ENCODE results near the gene SORBS2. TPM values are rescaled to one million over a fixed set of nuclear protein-coding genes. Genes with fewer than 3 reads are reported as not detected.

Gene SORBS2
- total and polyA plus RNA-seq, 2 donors (not counting 1 experiment from before 2014, with no cell fraction given), result 0.25 to 0.89 TPM

GRCh38 chr4:185778307-185778706 is 33.7 kb downstream of the SORBS2 start:
- intact Hi-C loops (cut with micrococcal nuclease), result no loop called here
- ChIA-PET POLR2A (no interaction called here), CTCF (no interaction called here)
- peaks cover 0 to 5% (median 0%) of the 10 kb centered on the region in 3 donors for H3K9me3 ChIP-seq (ENCODE audit: control extremely low read depth in 1 of 3, control insufficient read depth in 2 of 3, insufficient read depth in 1 of 3, low read length in 2 of 3)
- DNase-seq (no peak), ATAC-seq (ENCODE audit: low read depth) (no peak)
- no peak overlapping the region for H3K27ac Mint-ChIP-seq
- no peaks in the 10 kb centered on the region for H3K9me3 Mint-ChIP-seq (ENCODE audit: insufficient read depth)
- no peak overlapping the region for H3K9ac ChIP-seq (ENCODE audit: low read length)
- no peaks in the 10 kb centered on the region for H3K4me1 Mint-ChIP-seq
- H3K27me3 ChIP-seq (replicated peaks in 1 of 4; ENCODE audit: control extremely low read depth in 1 of 4, control insufficient read depth in 3 of 4, insufficient read depth in 4 of 4, low read length in 3 of 4), result peaks cover 0 to 2% (median 0%) of the 10 kb centered on the region in 4 experiments
- H3K4me3 Mint-ChIP-seq, result no peak overlapping the region
- peaks cover 8% of the 10 kb centered on the region for H3K27me3 Mint-ChIP-seq
- no peak overlapping the region for H3K4me2 ChIP-seq (replicated peaks; ENCODE audit: low read depth, low read length, poor library complexity, severe bottlenecking)
- no peak overlapping the region for H3K4me3 ChIP-seq (ENCODE audit: control extremely low read depth in 1 of 5, extremely low read depth in 1 of 5, insufficient read depth in 1 of 5, low read depth in 2 of 5, low read length in 4 of 5)
- H3K4me1 ChIP-seq (ENCODE audit: control insufficient read depth in 2 of 2, insufficient read depth in 2 of 2, low read length in 2 of 2), result no peaks in the 10 kb centered on the region
- no peak overlapping the region for H2AFZ ChIP-seq (ENCODE audit: insufficient read depth, low read depth, low read length, poor library complexity, severe bottlenecking)
- H4K20me1 ChIP-seq (ENCODE audit: control insufficient read depth, insufficient read depth, low read length, poor library complexity, severe bottlenecking), result no peaks in the 10 kb centered on the region
- WGBS (ENCODE audit: insufficient coverage), result 93% methylated on average over 9 of the region's 11 CpGs
- no peaks in the 10 kb centered on the region for H3K36me3 ChIP-seq (replicated peaks in 1 of 2; ENCODE audit: control extremely low read depth in 1 of 2, control insufficient read depth in 1 of 2, extremely low read depth in 1 of 2, insufficient read depth in 2 of 2, low read length in 1 of 2)
- TF ChIP-seq CTCF (IDR thresholded peaks at IDR 0.05) (no peak), EZH2 (IDR thresholded peaks at IDR 0.05; ENCODE audit: borderline replicate concordance, insufficient read depth, low read depth, low read length, poor library complexity, severe bottlenecking) (no peak)
- H3K27ac ChIP-seq (ENCODE audit: low read length in 2 of 2), result no peak overlapping the region
- no peaks in the 10 kb centered on the region for H3K79me2 ChIP-seq (ENCODE audit: control insufficient read depth, insufficient read depth, low read length)

- intact Hi-C loops (cut with micrococcal nuclease), result no loop called here
- Histone ChIP-seq H3K4me3 (ENCODE audit: control extremely low read depth in 1 of 5, extremely low read depth in 1 of 5, insufficient read depth in 1 of 5, low read depth in 2 of 5, low read length in 4 of 5) (no peak overlapping the region), H3K4me2 (replicated peaks; ENCODE audit: low read depth, low read length, poor library complexity, severe bottlenecking) (no peak overlapping the region), H3K27ac (ENCODE audit: low read length in 2 of 2) (no peak overlapping the region), H3K9ac (ENCODE audit: low read length) (no peak overlapping the region), H3K4me1 (ENCODE audit: control insufficient read depth in 2 of 2, insufficient read depth in 2 of 2, low read length in 2 of 2) (no peaks in the 10 kb centered on the region), H3K27me3 (replicated peaks in 1 of 4; ENCODE audit: control extremely low read depth in 1 of 4, control insufficient read depth in 3 of 4, insufficient read depth in 4 of 4, low read length in 3 of 4) (peaks cover 0 to 2% (median 0%) of the 10 kb centered on the region in 4 experiments), H3K36me3 (replicated peaks in 1 of 2; ENCODE audit: control extremely low read depth in 1 of 2, control insufficient read depth in 1 of 2, extremely low read depth in 1 of 2, insufficient read depth in 2 of 2, low read length in 1 of 2) (no peaks in the 10 kb centered on the region), H4K20me1 (ENCODE audit: control insufficient read depth, insufficient read depth, low read length, poor library complexity, severe bottlenecking) (no peaks in the 10 kb centered on the region), H3K79me2 (ENCODE audit: control insufficient read depth, insufficient read depth, low read length) (no peaks in the 10 kb centered on the region), H3K9me3 (ENCODE audit: control extremely low read depth in 1 of 3, control insufficient read depth in 2 of 3, insufficient read depth in 1 of 3, low read length in 2 of 3) (no peaks in the 10 kb centered on the region), H2AFZ (ENCODE audit: insufficient read depth, low read depth, low read length, poor library complexity, severe bottlenecking) (no peak overlapping the region)
- no peak for TF ChIP-seq EZH2 (IDR thresholded peaks at IDR 0.05; ENCODE audit: borderline replicate concordance, insufficient read depth, low read depth, low read length, poor library complexity, severe bottlenecking)
- no peak for TF ChIP-seq CTCF (IDR thresholded peaks at IDR 0.05)
- DNase-seq (no peak), ATAC-seq (ENCODE audit: low read depth) (no peak)
- Mint-ChIP-seq H3K4me3 (no peak overlapping the region), H3K27me3 (peaks cover 17% of the 10 kb centered on the region), H3K9me3 (ENCODE audit: insufficient read depth) (peaks cover 4% of the 10 kb centered on the region), H3K4me1 (no peaks in the 10 kb centered on the region), H3K27ac (no peak overlapping the region)
- CTCF ChIA-PET, result no interaction called here
- POLR2A ChIA-PET, result no interaction called here
- WGBS (ENCODE audit: insufficient coverage), result 83% methylated on average over 1 of the region's 4 CpGs
Observed at GRCh38 chr4:185775792-185776555, 36.0 kb downstream of the SORBS2 start.
